ENCODE data around the gene ZBTB17.
"Not testable (repeated sequence)": the region's sequence is repeated elsewhere in the genome, so short reads cannot be mapped to it uniquely, and the experiment has no call there.

The ZBTB17 gene

GRCh38 chr1:15931884-15932283, 44.0 kb downstream of the ZBTB17 start:
- DNase-seq: no peak

- DNase-seq: no peak
These were observed 44.5 kb downstream of the ZBTB17 start for GRCh38 chr1:15931401-15931800.

GRCh38 chr1:15928971-15929965, 46.6 kb downstream of the ZBTB17 start:
- no peak for DNase-seq

- DNase-seq: not testable (repeated sequence)
These were observed 49.5 kb downstream of the ZBTB17 start for GRCh38 chr1:15926448-15926847.

GRCh38 chr1:15923241-15923640, 52.7 kb downstream of the ZBTB17 start:
- no peak for DNase-seq

GRCh38 chr1:15918962-15919715, 56.8 kb downstream of the ZBTB17 start:
- DNase-seq: no peak

GRCh38 chr1:15916916-15917315, 59.0 kb downstream of the ZBTB17 start:
- DNase-seq: no peak

GRCh38 chr1:15916417-15916816, 59.5 kb downstream of the ZBTB17 start:
- DNase-seq: no peak

GRCh38 chr1:15915991-15916390, 59.9 kb downstream of the ZBTB17 start:
- DNase-seq: no peak

- DNase-seq: not testable (repeated sequence)
These were observed 62.3 kb downstream of the ZBTB17 start for GRCh38 chr1:15913607-15914006.

- no peak for DNase-seq
These were observed 64.0 kb downstream of the ZBTB17 start for GRCh38 chr1:15911927-15912326.

- no peak for DNase-seq
These were observed 64.8 kb downstream of the ZBTB17 start for GRCh38 chr1:15911141-15911540.

- no peak for DNase-seq
These were observed 67.3 kb downstream of the ZBTB17 start for GRCh38 chr1:15908597-15908996.

- DNase-seq: no peak
These were observed 73.0 kb downstream of the ZBTB17 start for GRCh38 chr1:15902882-15903281.

- DNase-seq: no peak
These were observed 75.1 kb downstream of the ZBTB17 start for GRCh38 chr1:15900662-15901279.

GRCh38 chr1:15899266-15899665, 76.6 kb downstream of the ZBTB17 start:
- no peak for DNase-seq

- not testable (repeated sequence) for DNase-seq
These were observed 78.9 kb downstream of the ZBTB17 start for GRCh38 chr1:15896841-15897610.

- no peak for DNase-seq
These were observed 80.7 kb downstream of the ZBTB17 start for GRCh38 chr1:15895233-15895632.

- not testable (repeated sequence) for DNase-seq
These were observed 82.9 kb downstream of the ZBTB17 start for GRCh38 chr1:15892857-15893599.

All from femur (tissue), 1 donor.